Measurements from ENCODE around the gene TSPAN19. TPM values are rescaled to one million over a fixed set of nuclear protein-coding genes. Genes with fewer than 3 reads are reported as not detected.

TSPAN19 gene
- total RNA-seq, 2 experiments from 2014 or later = not detected

GRCh38 chr12:84986586-84986985 is 49.5 kb downstream of the TSPAN19 start:
- no peaks in the 10 kb centered on the region for H3K9me3 Mint-ChIP-seq
- H3K4me3 Mint-ChIP-seq = no peak overlapping the region

GRCh38 chr12:84986117-84986516 is 50.0 kb downstream of the TSPAN19 start:
- H3K27ac Mint-ChIP-seq = no peak overlapping the region

More at GRCh38 chr12:84986586-84986985, 49.5 kb downstream of the TSPAN19 start:
- Mint-ChIP-seq H3K27ac (no peak overlapping the region), H3K36me3 (ENCODE audit: low read depth) (no peaks in the 10 kb centered on the region), H3K4me1 (no peaks in the 10 kb centered on the region), H3K27me3 (no peaks in the 10 kb centered on the region)
- ChIA-PET CTCF (no interaction called here), POLR2A (no interaction called here)
- no peak for DNase-seq

GRCh38 chr12:84983289-84983688 is 52.8 kb downstream of the TSPAN19 start:
- no peaks in the 10 kb centered on the region for H3K27me3 Mint-ChIP-seq
- H3K9me3 Mint-ChIP-seq = no peaks in the 10 kb centered on the region
- no peaks in the 10 kb centered on the region for H3K36me3 Mint-ChIP-seq (ENCODE audit: low read depth)
- ChIA-PET POLR2A (no interaction called here), CTCF (no interaction called here)
- DNase-seq = no peak
- no peak overlapping the region for H3K27ac Mint-ChIP-seq
- H3K4me1 Mint-ChIP-seq = no peaks in the 10 kb centered on the region
- H3K4me3 Mint-ChIP-seq = no peak overlapping the region

More at GRCh38 chr12:84986117-84986516, 50.0 kb downstream of the TSPAN19 start:
- DNase-seq = no peak
- no peaks in the 10 kb centered on the region for H3K36me3 Mint-ChIP-seq (ENCODE audit: low read depth)
- no peaks in the 10 kb centered on the region for H3K27me3 Mint-ChIP-seq
- CTCF ChIA-PET = no interaction called here
- no peaks in the 10 kb centered on the region for H3K9me3 Mint-ChIP-seq
- no peaks in the 10 kb centered on the region for H3K4me1 Mint-ChIP-seq
- H3K4me3 Mint-ChIP-seq = no peak overlapping the region
- POLR2A ChIA-PET = no interaction called here

- Mint-ChIP-seq H3K27me3 (no peaks in the 10 kb centered on the region), H3K4me3 (no peak overlapping the region), H3K36me3 (ENCODE audit: low read depth) (no peaks in the 10 kb centered on the region), H3K4me1 (no peaks in the 10 kb centered on the region), H3K9me3 (no peaks in the 10 kb centered on the region), H3K27ac (no peak overlapping the region)
- ChIA-PET POLR2A (no interaction called here), CTCF (no interaction called here)
- DNase-seq = no peak
Observed at GRCh38 chr12:84982888-84983287, 53.2 kb downstream of the TSPAN19 start.

- no peaks in the 10 kb centered on the region for H3K36me3 Mint-ChIP-seq (ENCODE audit: low read depth)
- POLR2A ChIA-PET = no interaction called here
- CTCF ChIA-PET = interaction anchor here (0.5 kb wide), 1 partner anchor 87 kb away, joined by 4 read pairs; no protein-coding TSS in a partner anchor
- H3K4me1 Mint-ChIP-seq = no peaks in the 10 kb centered on the region
- no peak for DNase-seq
- H3K9me3 Mint-ChIP-seq = no peaks in the 10 kb centered on the region
- H3K4me3 Mint-ChIP-seq = no peak overlapping the region
- H3K27ac Mint-ChIP-seq = no peak overlapping the region
- H3K27me3 Mint-ChIP-seq = no peaks in the 10 kb centered on the region
Observed at GRCh38 chr12:84978921-84979320, 57.2 kb downstream of the TSPAN19 start.

- POLR2A ChIA-PET = no interaction called here
- Mint-ChIP-seq H3K27ac (no peak overlapping the region), H3K4me3 (no peak overlapping the region), H3K4me1 (no peaks in the 10 kb centered on the region), H3K9me3 (no peaks in the 10 kb centered on the region), H3K36me3 (ENCODE audit: low read depth) (no peaks in the 10 kb centered on the region), H3K27me3 (no peaks in the 10 kb centered on the region)
- CTCF ChIA-PET = no interaction called here
- no peak for DNase-seq
Observed at GRCh38 chr12:84976133-84976532, 59.9 kb downstream of the TSPAN19 start.

GRCh38 chr12:84974155-84974815 is 61.8 kb downstream of the TSPAN19 start:
- POLR2A ChIA-PET = no interaction called here
- Mint-ChIP-seq H3K36me3 (ENCODE audit: low read depth) (no peaks in the 10 kb centered on the region), H3K9me3 (no peaks in the 10 kb centered on the region), H3K27me3 (no peaks in the 10 kb centered on the region), H3K4me1 (no peaks in the 10 kb centered on the region), H3K27ac (no peak overlapping the region), H3K4me3 (no peak overlapping the region)
- DNase-seq = no peak
- CTCF ChIA-PET = no interaction called here

GRCh38 chr12:84973026-84973425 is 63.1 kb downstream of the TSPAN19 start:
- no peaks in the 10 kb centered on the region for H3K36me3 Mint-ChIP-seq (ENCODE audit: low read depth)
- no peaks in the 10 kb centered on the region for H3K27me3 Mint-ChIP-seq
- no peak overlapping the region for H3K4me3 Mint-ChIP-seq
- no peak overlapping the region for H3K27ac Mint-ChIP-seq
- DNase-seq = no peak
- no peaks in the 10 kb centered on the region for H3K4me1 Mint-ChIP-seq
- ChIA-PET CTCF (no interaction called here), POLR2A (no interaction called here)
- H3K9me3 Mint-ChIP-seq = no peaks in the 10 kb centered on the region

- Mint-ChIP-seq H3K27ac (no peak overlapping the region), H3K4me1 (no peaks in the 10 kb centered on the region), H3K36me3 (ENCODE audit: low read depth) (no peaks in the 10 kb centered on the region), H3K4me3 (no peak overlapping the region), H3K9me3 (no peaks in the 10 kb centered on the region), H3K27me3 (no peaks in the 10 kb centered on the region)
- DNase-seq = no peak
- ChIA-PET POLR2A (no interaction called here), CTCF (no interaction called here)
Observed at GRCh38 chr12:84969226-84969625, 66.9 kb downstream of the TSPAN19 start.

Other genes starting within 250 kb of the TSPAN19 start
- not detected for gene SLC6A15, start 123.5 kb downstream of the TSPAN19 start, total RNA-seq
- gene LRRIQ1, start 74 bp upstream of the TSPAN19 start, total RNA-seq = not detected
- not detected for gene ALX1, start 243.9 kb upstream of the TSPAN19 start, total RNA-seq

Measured in activated CD4-positive, alpha-beta memory T cell treated with anti-CD3 and anti-CD28 coated beads, Interleukin-2, amount 10 ng/mL, durations not matched to agents 7 days and 5 days (primary cell).